HepG2 (cell line): ENCODE data around the gene KMT2D. TPM values are rescaled to one million over a fixed set of nuclear protein-coding genes. Genes with fewer than 3 reads are reported as not detected.

Experiments used
- CHCHD3 ChIP-seq: sonication (generic); formaldehyde crosslinking; IDR thresholded peaks from 2 replicates; pipeline ENCODE4 v1.8.0; 2022; ENCODE audit warnings: mild to moderate bottlenecking, missing genetic modification reagents, moderate library complexity
- CREB3 ChIP-seq: sonication (generic); formaldehyde crosslinking; IDR thresholded peaks from 2 replicates; pipeline ENCODE4 v1.5.0; 2020; ENCODE audit warnings: missing genetic modification reagents
- KDM5A ChIP-seq: fragments of 200-600 bp; sonication (generic); IDR thresholded peaks from 2 replicates; pipeline ENCODE4 v1.7.0; 2018; ENCODE audit warnings: antibody characterized with exemption, mild to moderate bottlenecking, low read length, borderline replicate concordance
- MAFG ChIP-seq: sonication (generic); formaldehyde crosslinking; IDR thresholded peaks from 2 replicates; pipeline ENCODE4 v1.5.1; 2020; ENCODE audit warnings: mild to moderate bottlenecking, missing genetic modification reagents
- MED1 ChIP-seq: sonication (generic); formaldehyde crosslinking; IDR thresholded peaks from 2 replicates; pipeline ENCODE4 v1.4.0; 2020; ENCODE audit warnings: missing genetic modification reagents
- MYPOP ChIP-seq: sonication (generic); formaldehyde crosslinking; IDR thresholded peaks from 2 replicates; pipeline ENCODE4 v1.8.1; 2023; ENCODE audit warnings: mild to moderate bottlenecking, moderate library complexity, missing genetic modification reagents
- ONECUT2 ChIP-seq: sonication (generic); formaldehyde crosslinking; IDR thresholded peaks from 2 replicates; pipeline ENCODE4 v1.4.0; 2020; ENCODE audit warnings: missing genetic modification reagents
- PHF5A ChIP-seq: IDR thresholded peaks from one replicate; pipeline ENCODE4 v1.6.1; 2018; ENCODE audit warnings: low read depth, missing genetic modification reagents; ENCODE audit not compliant: unreplicated experiment
- SETDB1 ChIP-seq: sonication (generic); formaldehyde crosslinking; IDR thresholded peaks from 2 replicates; pipeline ENCODE4 v1.5.1; 2020; ENCODE audit warnings: missing genetic modification reagents, mild to moderate bottlenecking, borderline replicate concordance
- SKIL ChIP-seq: sonication (generic); formaldehyde crosslinking; IDR thresholded peaks from 2 replicates; pipeline ENCODE4 v1.8.0; 2022; ENCODE audit warnings: missing genetic modification reagents, mild to moderate bottlenecking, moderate library complexity, borderline replicate concordance
- SP4 ChIP-seq: sonication (generic); formaldehyde crosslinking; IDR thresholded peaks from 2 replicates; pipeline ENCODE4 v1.8.1; 2023; ENCODE audit warnings: mild to moderate bottlenecking, missing genetic modification reagents
- THRA ChIP-seq: sonication (generic); formaldehyde crosslinking; IDR thresholded peaks from 2 replicates; pipeline ENCODE4 v1.4.0; 2020; ENCODE audit warnings: missing genetic modification reagents, borderline replicate concordance
- ZFP36 ChIP-seq: fragments of 150-350 bp; IDR thresholded peaks from 2 replicates; pipeline ENCODE4 v1.6.1; 2018; ENCODE audit warnings: borderline replicate concordance, low read length, low read depth; ENCODE audit not compliant: partially characterized antibody
- ZNF205 ChIP-seq: IDR thresholded peaks from 2 replicates; pipeline ENCODE4 v1.6.1; 2018; ENCODE audit warnings: missing biosample characterization, missing genetic modification reagents
- ZNF670 ChIP-seq: sonication (generic); formaldehyde crosslinking; IDR thresholded peaks from 2 replicates; pipeline ENCODE4 v1.8.0; 2022; ENCODE audit warnings: mild to moderate bottlenecking, missing genetic modification reagents, borderline replicate concordance
- polyA plus RNA-seq, 8 experiments: library from polyadenylated mRNA; depleted of rRNA in 3 of 8; stranded (reverse) in 7 of 8; unstranded in 1 of 8; fragments of >200 nt; fragmentation: Illumina TruSeq in 4 of 8; extraction: Trizol in 4 of 8; gene quantifications; 2 replicates each; pipeline versions ENCODE4 v1.2.1 to v1.2.3, GENCODE V29; 2011 to 2016; ENCODE audit warnings: low read depth in 4 of 8, missing spikeins in 1 of 8, mixed read lengths in 1 of 8; ENCODE audit not compliant: insufficient read depth in 1 of 8
- total RNA-seq, 5 experiments: library from RNA; depleted of rRNA; stranded (reverse); fragments of >200 nt; fragmentation: Illumina TruSeq; extraction: Trizol; gene quantifications; 2 replicates each; pipeline ENCODE4 v1.2.3, GENCODE V29; 2016; ENCODE audit warnings: low read depth in 1 of 5
- TF ChIP-seq, protein P1 (sequence below): sonication (generic); formaldehyde crosslinking; IDR thresholded peaks from 2 replicates; pipeline ENCODE4 v1.8.0; 2022; ENCODE audit warnings: missing genetic modification reagents, low read depth, mild to moderate bottlenecking, borderline replicate concordance
- TF ChIP-seq, protein P2 (sequence below): sonication (generic); formaldehyde crosslinking; IDR thresholded peaks from 2 replicates; pipeline ENCODE4 v1.4.0; 2020; ENCODE audit warnings: missing genetic modification reagents, low read depth, mild to moderate bottlenecking, borderline replicate concordance
- TF ChIP-seq, protein P3 (sequence below): sonication (generic); formaldehyde crosslinking; IDR thresholded peaks from 2 replicates; pipeline ENCODE4 v1.4.0; 2020; ENCODE audit warnings: mild to moderate bottlenecking, low read depth, missing genetic modification reagents

The KMT2D gene
- total and polyA plus RNA-seq, 2 of the 13 experiments (the other 11 are each of a cell fraction or from before 2014, with no cell fraction given) = 8.1 to 10.4 TPM

GRCh38 chr12:49060237-49061156 is at the start of gene KMT2D (continued):
- TF ChIP-seq, protein P1, sequence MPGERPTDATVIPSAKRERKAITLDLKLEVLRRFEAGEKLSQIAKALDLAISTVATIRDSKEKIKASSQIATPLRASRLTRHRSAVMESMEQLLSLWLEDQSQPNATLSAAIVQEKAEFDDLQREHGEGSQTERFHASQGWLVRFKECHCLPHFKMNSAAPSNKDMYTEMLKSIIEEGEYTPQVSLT = no peak
- TF ChIP-seq MAFG (CRISPR knock-in tag) (peak; percentile 82), ONECUT2 (CRISPR knock-in tag) (no peak), MED1 (CRISPR knock-in tag) (peak; percentile 17; the same call in 1 of the 2 replicates), SETDB1 (CRISPR knock-in tag) (0 out of 2 replicates have a peak, but pooled peaks have one; percentile 16), PHF5A (CRISPR knock-in tag) (peak; percentile 47), THRA (CRISPR knock-in tag) (peak; percentile 61; the same call in 1 of the 2 replicates), SP4 (CRISPR knock-in tag) (peak; percentile 89), SKIL (CRISPR knock-in tag) (peak; percentile 42; the same call in 1 of the 2 replicates), CHCHD3 (CRISPR knock-in tag) (no peak), MYPOP (CRISPR knock-in tag) (peak; percentile 83; the same call in 1 of the 2 replicates), KDM5A (peak; percentile 78; the same call in 1 of the 2 replicates), ZNF205 (CRISPR knock-in tag) (peak; percentile 50; the same call in 1 of the 2 replicates), ZFP36 (no peak), ZNF670 (CRISPR knock-in tag) (peak; percentile 94), CREB3 (CRISPR knock-in tag) (no peak)
- TF ChIP-seq, protein P2, sequence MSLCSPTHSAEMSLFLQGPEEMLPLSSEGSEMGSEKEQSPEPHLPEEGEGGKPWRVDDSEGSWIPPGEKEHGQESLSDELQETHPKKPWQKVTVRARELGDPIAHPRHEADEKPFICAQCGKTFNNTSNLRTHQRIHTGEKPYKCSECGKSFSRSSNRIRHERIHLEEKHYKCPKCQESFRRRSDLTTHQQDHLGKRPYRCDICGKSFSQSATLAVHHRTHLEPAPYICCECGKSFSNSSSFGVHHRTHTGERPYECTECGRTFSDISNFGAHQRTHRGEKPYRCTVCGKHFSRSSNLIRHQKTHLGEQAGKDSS (CRISPR knock-in tag) = 0 out of 2 replicates have a peak, but pooled peaks have one; percentile 86
- TF ChIP-seq, protein P3, sequence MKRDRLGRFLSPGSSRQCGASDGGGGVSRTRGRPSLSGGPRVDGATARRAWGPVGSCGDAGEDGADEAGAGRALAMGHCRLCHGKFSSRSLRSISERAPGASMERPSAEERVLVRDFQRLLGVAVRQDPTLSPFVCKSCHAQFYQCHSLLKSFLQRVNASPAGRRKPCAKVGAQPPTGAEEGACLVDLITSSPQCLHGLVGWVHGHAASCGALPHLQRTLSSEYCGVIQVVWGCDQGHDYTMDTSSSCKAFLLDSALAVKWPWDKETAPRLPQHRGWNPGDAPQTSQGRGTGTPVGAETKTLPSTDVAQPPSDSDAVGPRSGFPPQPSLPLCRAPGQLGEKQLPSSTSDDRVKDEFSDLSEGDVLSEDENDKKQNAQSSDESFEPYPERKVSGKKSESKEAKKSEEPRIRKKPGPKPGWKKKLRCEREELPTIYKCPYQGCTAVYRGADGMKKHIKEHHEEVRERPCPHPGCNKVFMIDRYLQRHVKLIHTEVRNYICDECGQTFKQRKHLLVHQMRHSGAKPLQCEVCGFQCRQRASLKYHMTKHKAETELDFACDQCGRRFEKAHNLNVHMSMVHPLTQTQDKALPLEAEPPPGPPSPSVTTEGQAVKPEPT (CRISPR knock-in tag) = peak; percentile 63; the same call in 1 of the 2 replicates
